Natural killer cell (primary cell): ENCODE measurements around the gene TNFSF15. TPM values are rescaled to one million over a fixed set of nuclear protein-coding genes. Genes with fewer than 3 reads are reported as not detected.

Experiments used
- ATAC-seq, 3 donors: fragments of 150-1000 bp in 2 of 3; fragments of 200-7000 bp in 1 of 3; cut with Tn5 transposase; 1 replicate in 1 of 3; 2 replicates in 2 of 3; pipeline ENCODE4 v1.10.0; 2021; ENCODE audit warnings: mild to moderate bottlenecking in 2 of 3, moderate library complexity in 2 of 3
- DNase-seq, 2 donors: peaks; one replicate each; pipeline versions ENCODE4 v3.0.0 to v3.0.0-alpha.2; 2013 to 2021; ENCODE audit warnings: mixed read lengths in 1 of 2
- H3K27ac ChIP-seq: one replicate; pipeline ENCODE4 v1.5.1; 2013; ENCODE audit warnings: mild to moderate bottlenecking, low read length
- H3K27me3 ChIP-seq: one replicate; pipeline ENCODE4 v1.6.1; 2013; ENCODE audit warnings: low read length; ENCODE audit not compliant: control insufficient read depth, insufficient read depth
- H3K36me3 ChIP-seq: one replicate; pipeline ENCODE4 v1.6.1; 2013; ENCODE audit warnings: low read length; ENCODE audit not compliant: control insufficient read depth, insufficient read depth
- H3K4me1 ChIP-seq: one replicate; pipeline ENCODE4 v1.6.1; 2013; ENCODE audit warnings: low read length; ENCODE audit not compliant: control insufficient read depth, insufficient read depth
- H3K4me3 ChIP-seq: one replicate; pipeline ENCODE4 v1.5.1; 2013; ENCODE audit warnings: low read length
- H3K9me3 ChIP-seq: one replicate; pipeline ENCODE4 v1.6.1; 2013; ENCODE audit warnings: low read length; ENCODE audit not compliant: control insufficient read depth, insufficient read depth
- H3K27ac Mint-ChIP-seq, 2 donors: one replicate each; pipeline ENCODE4 v1.8.0; 2022; ENCODE audit warnings: mild to moderate bottlenecking in 2 of 2, mixed read lengths in 2 of 2, moderate library complexity in 1 of 2
- H3K27me3 Mint-ChIP-seq, 2 donors: one replicate each; pipeline ENCODE4 v1.8.0; 2022; ENCODE audit warnings: low read depth in 2 of 2, mixed read lengths in 2 of 2
- H3K36me3 Mint-ChIP-seq: one replicate; pipeline ENCODE4 v1.8.0; 2022; ENCODE audit warnings: mixed read lengths
- H3K4me1 Mint-ChIP-seq, 2 donors: one replicate each; pipeline ENCODE4 v1.8.0; 2022; ENCODE audit warnings: mixed read lengths in 2 of 2
- H3K4me3 Mint-ChIP-seq: one replicate; pipeline ENCODE4 v1.8.0; 2022; ENCODE audit warnings: mild to moderate bottlenecking, moderate library complexity, mixed read lengths
- H3K9me3 Mint-ChIP-seq, 2 donors: one replicate each; pipeline ENCODE4 v1.8.0; 2022; ENCODE audit warnings: mixed read lengths in 2 of 2
- CTCF ChIP-seq: fragments of 200-600 bp; IDR thresholded peaks from one replicate; pipeline ENCODE4 v1.8.0; 2022; ENCODE audit warnings: antibody characterized with exemption
- WGBS: methylation state at CpG from one replicate; pipeline ENCODE4 v1.1.7; 2013; ENCODE audit warnings: missing lambda C conversion rate; ENCODE audit not compliant: insufficient coverage; 5-methylcytosine and 5-hydroxymethylcytosine counted together
- intact Hi-C: fragments of 100-400 bp; cut with micrococcal nuclease; formaldehyde crosslinking; loops from one replicate; pipeline ENCODE4 v1.14.2; 2022
- total RNA-seq, 4 donors: library from RNA; stranded (reverse); fragments of 120-200 nt in 1 of 4; gene quantifications; one replicate each; pipeline versions ENCODE4 v1.2.3 to v1.2.4, GENCODE V29; 2013 to 2022

Gene TNFSF15
- total RNA-seq, 3 donors from 2014 or later (not counting 1 experiment from before 2014, with no cell fraction given), result not detected

- H3K4me3 ChIP-seq, result no peak overlapping the region
- no peak for TF ChIP-seq CTCF
- DNase-seq, result no peak
- no peak overlapping the region for H3K27ac ChIP-seq
- 95% methylated on average over 3 of the region's 3 CpGs for WGBS
- H3K4me1 Mint-ChIP-seq, result peaks cover 0 to 8% of the 10 kb centered on the region in 2 donors
- no peaks in the 10 kb centered on the region for H3K36me3 ChIP-seq
- H3K27ac Mint-ChIP-seq, result no peak overlapping the region
- no peak for ATAC-seq
- intact Hi-C loops, result no loop called here
- H3K36me3 Mint-ChIP-seq, result no peaks in the 10 kb centered on the region
- H3K9me3 ChIP-seq, result no peaks in the 10 kb centered on the region
- H3K4me3 Mint-ChIP-seq, result no peak overlapping the region
- peaks cover 3 to 7% of the 10 kb centered on the region in 2 donors for H3K27me3 Mint-ChIP-seq
- H3K27me3 ChIP-seq, result no peaks in the 10 kb centered on the region
- H3K9me3 Mint-ChIP-seq, result no peaks in the 10 kb centered on the region
- no peaks in the 10 kb centered on the region for H3K4me1 ChIP-seq
Observed at GRCh38 chr9:114853071-114853855, 47.4 kb upstream of the TNFSF15 start.

- Mint-ChIP-seq H3K27me3 (peaks cover 3 to 7% of the 10 kb centered on the region in 2 donors), H3K4me3 (no peak overlapping the region), H3K4me1 (peaks cover 0 to 8% of the 10 kb centered on the region in 2 donors), H3K27ac (no peak overlapping the region), H3K36me3 (no peaks in the 10 kb centered on the region), H3K9me3 (no peaks in the 10 kb centered on the region)
- Histone ChIP-seq H3K9me3 (no peaks in the 10 kb centered on the region), H3K4me1 (no peaks in the 10 kb centered on the region), H3K27ac (no peak overlapping the region), H3K4me3 (no peak overlapping the region), H3K36me3 (no peaks in the 10 kb centered on the region), H3K27me3 (no peaks in the 10 kb centered on the region)
- WGBS, result 65% methylated on average over 2 of the region's 4 CpGs
- no peak for TF ChIP-seq CTCF
- DNase-seq (no peak), ATAC-seq (no peak)
- intact Hi-C loops, result no loop called here
Observed at GRCh38 chr9:114852050-114852594, 46.3 kb upstream of the TNFSF15 start.

GRCh38 chr9:114851306-114851705 lies 45.5 kb upstream of the TNFSF15 start:
- H3K27ac ChIP-seq, result no peak overlapping the region
- no peak for ATAC-seq
- intact Hi-C loops, result no loop called here

More at GRCh38 chr9:114851306-114851705, 45.5 kb upstream of the TNFSF15 start:
- H3K27me3 ChIP-seq, result no peaks in the 10 kb centered on the region
- no peaks in the 10 kb centered on the region for H3K9me3 ChIP-seq
- peaks cover 3 to 7% of the 10 kb centered on the region in 2 donors for H3K27me3 Mint-ChIP-seq
- no peaks in the 10 kb centered on the region for H3K36me3 ChIP-seq
- H3K9me3 Mint-ChIP-seq, result no peaks in the 10 kb centered on the region
- no peak overlapping the region for H3K27ac Mint-ChIP-seq
- WGBS, result 61% methylated on average over 3 of the region's 3 CpGs
- TF ChIP-seq CTCF, result no peak
- no peaks in the 10 kb centered on the region for H3K36me3 Mint-ChIP-seq
- no peak overlapping the region for H3K4me3 Mint-ChIP-seq
- no peak for DNase-seq
- H3K4me1 Mint-ChIP-seq, result peaks cover 0 to 8% of the 10 kb centered on the region in 2 donors
- no peak overlapping the region for H3K4me3 ChIP-seq
- H3K4me1 ChIP-seq, result no peaks in the 10 kb centered on the region
